Smooth muscle cell (in vitro differentiated cells): ENCODE data around the gene MSI2. TPM values are rescaled to one million over a fixed set of nuclear protein-coding genes. Genes with fewer than 3 reads are reported as not detected.

Experiments used
- DNase-seq: peaks from one replicate; lab custom pipeline; 2025; ENCODE audit not compliant: unreplicated experiment; lab: John Stamatoyannopoulos, UW
- H2AFZ ChIP-seq: fragments of 200-600 bp; sonication (generic); 2 replicates; pipeline ENCODE4 v1.6.0; 2016; ENCODE audit warnings: antibody characterized with exemption, low read depth, mild to moderate bottlenecking
- H3F3A ChIP-seq: fragments of 200-600 bp; sonication (generic); 2 replicates; pipeline ENCODE4 v1.6.0; 2017; ENCODE audit warnings: antibody characterized with exemption, low read depth
- H3K27ac ChIP-seq: fragments of 200-600 bp; sonication (generic); 2 replicates; pipeline ENCODE4 v1.5.1; 2016; ENCODE audit warnings: low read depth, mild to moderate bottlenecking
- H3K27me3 ChIP-seq: fragments of 200-600 bp; sonication (generic); 2 replicates; pipeline ENCODE4 v1.6.1; 2016; ENCODE audit warnings: low read depth, mild to moderate bottlenecking
- H3K36me3 ChIP-seq: fragments of 200-600 bp; sonication (generic); 2 replicates; pipeline ENCODE4 v1.5.1; 2016; ENCODE audit warnings: low read depth
- H3K4me1 ChIP-seq: fragments of 200-600 bp; sonication (generic); 2 replicates; pipeline ENCODE4 v1.5.1; 2016; ENCODE audit warnings: low read depth
- H3K4me2 ChIP-seq: fragments of 200-600 bp; sonication (generic); 2 replicates; pipeline ENCODE4 v1.6.0; 2016; ENCODE audit warnings: mild to moderate bottlenecking
- H3K4me3 ChIP-seq: fragments of 200-600 bp; sonication (generic); 2 replicates; pipeline ENCODE4 v1.5.1; 2016; ENCODE audit warnings: mild to moderate bottlenecking
- H3K79me2 ChIP-seq: fragments of 200-600 bp; sonication (generic); 2 replicates; pipeline ENCODE4 v1.6.0; 2016; ENCODE audit warnings: low read depth, mild to moderate bottlenecking
- H3K9ac ChIP-seq: fragments of 200-600 bp; sonication (generic); 2 replicates; pipeline ENCODE4 v1.6.0; 2016; ENCODE audit warnings: low read depth
- H3K9me3 ChIP-seq: fragments of 200-600 bp; sonication (generic); replicated peaks from 2 replicates; pipeline ENCODE4 v1.5.1; 2016; ENCODE audit warnings: low read depth
- H4K20me1 ChIP-seq: fragments of 200-600 bp; sonication (generic); 2 replicates; pipeline ENCODE4 v1.6.0; 2016; ENCODE audit warnings: low read depth
- CTCF ChIP-seq: fragments of 200-600 bp; sonication (generic); IDR thresholded peaks from 2 replicates; pipeline ENCODE4 v1.5.1; 2017; ENCODE audit warnings: borderline replicate concordance, mild to moderate bottlenecking, antibody characterized with exemption; ENCODE audit not compliant: insufficient read depth, poor library complexity, severe bottlenecking
- WGBS: methylation state at CpG from one replicate; pipeline ENCODE4 v1.1.7; 2016; ENCODE audit warnings: low lambda C conversion rate; 5-methylcytosine and 5-hydroxymethylcytosine counted together
- polyA plus RNA-seq: library from polyadenylated mRNA; unstranded; fragments of >200 nt; fragmentation: Nextera tagmentation; extraction: Ambion mirVana; gene quantifications from 2 replicates; pipeline ENCODE4 v1.2.1, GENCODE V29; 2016
- total RNA-seq: library from RNA; depleted of rRNA; stranded (reverse); fragments of >200 nt; gene quantifications from 2 replicates; pipeline ENCODE4 v1.2.3, GENCODE V29; 2014

The MSI2 gene
- total and polyA plus RNA-seq, 2 experiments from 2014 or later = 5.7 to 36.5 TPM

- H3K4me3 ChIP-seq = no peak overlapping the region
- TF ChIP-seq CTCF = no peak
- no peak overlapping the region for H3K4me2 ChIP-seq
- H3K27me3 ChIP-seq = no peaks in the 10 kb centered on the region
- no peaks in the 10 kb centered on the region for H3F3A ChIP-seq
- peaks cover 19% of the 10 kb centered on the region for H3K79me2 ChIP-seq
- peaks cover 66% of the 10 kb centered on the region for H4K20me1 ChIP-seq
- H3K9ac ChIP-seq = no peak overlapping the region
- no peak for DNase-seq
- WGBS = 58% methylated on average over 3 of the region's 3 CpGs
- no peaks in the 10 kb centered on the region for H3K36me3 ChIP-seq
- H3K9me3 ChIP-seq = no peaks in the 10 kb centered on the region
- no peak overlapping the region for H3K27ac ChIP-seq
- no peak overlapping the region for H2AFZ ChIP-seq
- H3K4me1 ChIP-seq = no peaks in the 10 kb centered on the region
Observed at GRCh38 chr17:57349541-57350247, 93.4 kb downstream of the MSI2 start.

- no peak overlapping the region for H2AFZ ChIP-seq
- WGBS = 87% methylated on average over 6 of the region's 6 CpGs
- H3K4me3 ChIP-seq = no peak overlapping the region
- no peak overlapping the region for H3K27ac ChIP-seq
- H3K4me1 ChIP-seq = no peaks in the 10 kb centered on the region
- H3K9me3 ChIP-seq = no peaks in the 10 kb centered on the region
- H3K36me3 ChIP-seq = no peaks in the 10 kb centered on the region
- H3K4me2 ChIP-seq = no peak overlapping the region
- H4K20me1 ChIP-seq = peaks cover 69% of the 10 kb centered on the region
- H3K27me3 ChIP-seq = no peaks in the 10 kb centered on the region
- no peak for TF ChIP-seq CTCF
- no peaks in the 10 kb centered on the region for H3F3A ChIP-seq
- DNase-seq = no peak
- H3K9ac ChIP-seq = no peak overlapping the region
- H3K79me2 ChIP-seq = peaks cover 14% of the 10 kb centered on the region
Observed at GRCh38 chr17:57350266-57350665, 93.9 kb downstream of the MSI2 start.

GRCh38 chr17:57352665-57353175, 96.4 kb downstream of the MSI2 start:
- H3K27me3 ChIP-seq = no peaks in the 10 kb centered on the region
- no peak overlapping the region for H3K27ac ChIP-seq
- no peak for DNase-seq
- no peaks in the 10 kb centered on the region for H3F3A ChIP-seq
- peaks cover 81% of the 10 kb centered on the region for H4K20me1 ChIP-seq
- H3K4me3 ChIP-seq = no peak overlapping the region
- TF ChIP-seq CTCF = no peak
- H3K9ac ChIP-seq = no peak overlapping the region
- 92% methylated on average over 5 of the region's 5 CpGs for whole genome bisulfite sequencing
- no peaks in the 10 kb centered on the region for H3K36me3 ChIP-seq
- H3K4me2 ChIP-seq = no peak overlapping the region
- peaks cover 19% of the 10 kb centered on the region for H3K4me1 ChIP-seq
- no peaks in the 10 kb centered on the region for H3K9me3 ChIP-seq
- no peak overlapping the region for H2AFZ ChIP-seq
- H3K79me2 ChIP-seq = peaks cover 18% of the 10 kb centered on the region

- DNase-seq = no peak
- no peak overlapping the region for H3K27ac ChIP-seq
- H3K9me3 ChIP-seq = no peaks in the 10 kb centered on the region
- H4K20me1 ChIP-seq = peaks cover 81% of the 10 kb centered on the region
- no peak overlapping the region for H3K9ac ChIP-seq
- no peaks in the 10 kb centered on the region for H3F3A ChIP-seq
- H3K36me3 ChIP-seq = no peaks in the 10 kb centered on the region
- no peaks in the 10 kb centered on the region for H3K27me3 ChIP-seq
- no peak overlapping the region for H3K4me3 ChIP-seq
- no peak for TF ChIP-seq CTCF
- WGBS = 85% methylated on average over 2 of the region's 2 CpGs
- H3K4me1 ChIP-seq = peaks cover 22% of the 10 kb centered on the region
- H2AFZ ChIP-seq = no peak overlapping the region
- peaks cover 18% of the 10 kb centered on the region for H3K79me2 ChIP-seq
- no peak overlapping the region for H3K4me2 ChIP-seq
Observed at GRCh38 chr17:57354673-57355072, 98.3 kb downstream of the MSI2 start.
